Left ventricle myocardium inferior (tissue), 1 donor: ENCODE measurements around the gene EPB41L4A. TPM values are rescaled to one million over a fixed set of nuclear protein-coding genes. Genes with fewer than 3 reads are reported as not detected.

Experiments used
- DNase-seq: peaks from one replicate; pipeline ENCODE4 v3.0.0-alpha.2; 2020
- H3K27ac ChIP-seq: fragments of 200-600 bp; replicated peaks from 2 replicates; pipeline ENCODE4 v1.8.0; 2021
- H3K27me3 ChIP-seq: fragments of 200-600 bp; 2 replicates; pipeline ENCODE4 v1.8.0; 2021; ENCODE audit warnings: low read depth
- H3K36me3 ChIP-seq: fragments of 200-600 bp; 2 replicates; pipeline ENCODE4 v1.8.0; 2021
- H3K4me1 ChIP-seq: fragments of 200-600 bp; 2 replicates; pipeline ENCODE4 v1.8.0; 2021
- H3K4me3 ChIP-seq: fragments of 200-600 bp; 2 replicates; pipeline ENCODE4 v1.8.0; 2021; ENCODE audit warnings: mild to moderate bottlenecking, moderate library complexity
- H3K9me3 ChIP-seq: fragments of 200-600 bp; replicated peaks from 2 replicates; pipeline ENCODE4 v1.8.0; 2021
- intact Hi-C: fragments of 100-400 bp; cut with micrococcal nuclease; formaldehyde crosslinking; loops from one replicate; pipeline ENCODE4 v1.11.0; 2022
- total RNA-seq: library from RNA; stranded (reverse); fragmentation: NEBNext Ultra II Directional; extraction: Animal tissue kit (Norgen Biotek cat#: 25700); gene quantifications from one replicate; pipeline ENCODE4 v1.2.1, GENCODE V29; 2021
- TF ChIP-seq, protein P1 (sequence below): fragments of 200-600 bp; IDR thresholded peaks from 2 replicates; pipeline ENCODE4 v1.8.0; 2021; ENCODE audit warnings: antibody characterized with exemption, mild to moderate bottlenecking, borderline replicate concordance
- donor health status: DM: no; HTN: yes; CAD: no; lungs with severe emphysema.

EPB41L4A gene
- total RNA-seq, 1 donor from 2014 or later = 17.8 TPM

DNA sequence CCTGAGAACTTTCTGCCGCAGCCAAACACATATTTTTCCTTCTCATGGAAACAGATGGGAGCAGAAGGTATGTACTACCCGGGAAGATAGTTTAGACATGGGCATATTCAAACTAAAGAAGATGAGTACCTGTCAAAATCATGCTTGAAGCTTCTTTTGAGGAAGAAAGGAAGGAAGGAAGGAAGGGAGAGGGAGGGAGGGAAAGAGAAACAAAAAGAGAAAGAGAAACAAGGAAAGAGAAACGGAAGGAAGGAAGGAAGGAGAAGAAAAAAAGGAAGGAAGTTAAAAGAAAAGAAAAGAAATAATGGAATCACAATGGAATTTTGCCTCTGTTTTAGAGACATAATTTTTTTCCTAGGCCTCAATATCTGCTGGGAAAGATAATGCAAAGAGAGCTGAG, 34.6 kb downstream of the EPB41L4A start:
- Histone ChIP-seq H3K4me3 (no peak overlapping the region), H3K9me3 (no peaks in the 10 kb centered on the region), H3K27me3 (no peaks in the 10 kb centered on the region), H3K36me3 (no peaks in the 10 kb centered on the region), H3K27ac (no peak overlapping the region), H3K4me1 (peaks cover 63% of the 10 kb centered on the region)
- intact Hi-C loops = no loop called here
- no peak for DNase-seq
- TF ChIP-seq, protein P1, sequence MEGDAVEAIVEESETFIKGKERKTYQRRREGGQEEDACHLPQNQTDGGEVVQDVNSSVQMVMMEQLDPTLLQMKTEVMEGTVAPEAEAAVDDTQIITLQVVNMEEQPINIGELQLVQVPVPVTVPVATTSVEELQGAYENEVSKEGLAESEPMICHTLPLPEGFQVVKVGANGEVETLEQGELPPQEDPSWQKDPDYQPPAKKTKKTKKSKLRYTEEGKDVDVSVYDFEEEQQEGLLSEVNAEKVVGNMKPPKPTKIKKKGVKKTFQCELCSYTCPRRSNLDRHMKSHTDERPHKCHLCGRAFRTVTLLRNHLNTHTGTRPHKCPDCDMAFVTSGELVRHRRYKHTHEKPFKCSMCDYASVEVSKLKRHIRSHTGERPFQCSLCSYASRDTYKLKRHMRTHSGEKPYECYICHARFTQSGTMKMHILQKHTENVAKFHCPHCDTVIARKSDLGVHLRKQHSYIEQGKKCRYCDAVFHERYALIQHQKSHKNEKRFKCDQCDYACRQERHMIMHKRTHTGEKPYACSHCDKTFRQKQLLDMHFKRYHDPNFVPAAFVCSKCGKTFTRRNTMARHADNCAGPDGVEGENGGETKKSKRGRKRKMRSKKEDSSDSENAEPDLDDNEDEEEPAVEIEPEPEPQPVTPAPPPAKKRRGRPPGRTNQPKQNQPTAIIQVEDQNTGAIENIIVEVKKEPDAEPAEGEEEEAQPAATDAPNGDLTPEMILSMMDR = no peak

DNA sequence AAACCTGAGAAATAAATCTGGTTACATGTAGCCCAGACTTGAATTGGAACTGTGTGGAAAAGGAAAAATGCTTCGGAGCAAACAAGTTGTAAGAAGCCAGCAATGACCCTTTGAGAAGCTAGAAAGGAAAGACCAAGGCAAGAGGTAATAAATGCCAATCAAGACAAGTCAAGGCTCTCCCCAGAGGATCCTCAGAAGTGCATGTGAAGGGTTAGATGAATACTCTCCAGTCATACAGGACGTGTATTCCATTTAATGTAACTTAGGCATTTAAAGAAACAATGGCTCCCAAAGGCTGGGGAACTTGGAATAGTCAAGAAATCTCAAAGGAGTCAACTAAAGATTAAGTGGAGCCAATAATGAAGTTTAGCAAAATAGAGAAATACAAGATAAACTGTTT, 36.2 kb downstream of the EPB41L4A start:
- intact Hi-C loops = no loop called here
- H3K4me1 ChIP-seq = peaks cover 63% of the 10 kb centered on the region
- DNase-seq = no peak

DNA sequence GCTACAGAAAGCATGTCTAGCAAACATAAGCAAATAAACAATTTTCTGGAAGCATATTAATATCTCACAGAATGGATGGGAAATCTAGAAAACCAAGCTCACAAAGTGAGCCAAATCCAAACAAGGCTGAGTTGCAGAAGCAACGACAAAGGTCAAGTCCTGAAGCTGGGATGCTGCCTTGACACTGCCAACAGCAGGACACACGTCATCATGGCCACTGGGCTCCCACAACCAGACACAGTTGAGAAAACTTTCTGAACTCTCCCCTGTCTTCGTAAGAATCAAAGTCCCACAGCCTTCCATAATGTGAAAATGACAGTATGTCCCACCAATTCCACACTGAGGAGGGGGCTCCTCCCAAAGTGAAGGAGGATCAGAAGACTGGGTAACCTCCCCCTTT, 37.6 kb downstream of the EPB41L4A start:
- intact Hi-C loops = no loop called here
- TF ChIP-seq, protein P1 = no peak
- no peak overlapping the region for H3K27ac ChIP-seq
- H3K4me3 ChIP-seq = no peak overlapping the region
- H3K9me3 ChIP-seq = no peaks in the 10 kb centered on the region
- DNase-seq = no peak
- no peaks in the 10 kb centered on the region for H3K27me3 ChIP-seq
- H3K4me1 ChIP-seq = peaks cover 68% of the 10 kb centered on the region
- no peaks in the 10 kb centered on the region for H3K36me3 ChIP-seq

More for the DNA sequence above, 36.2 kb downstream of the EPB41L4A start:
- TF ChIP-seq, protein P1 = no peak
- Histone ChIP-seq H3K27ac (no peak overlapping the region), H3K36me3 (no peaks in the 10 kb centered on the region), H3K4me3 (no peak overlapping the region), H3K27me3 (no peaks in the 10 kb centered on the region), H3K9me3 (no peaks in the 10 kb centered on the region)

DNA sequence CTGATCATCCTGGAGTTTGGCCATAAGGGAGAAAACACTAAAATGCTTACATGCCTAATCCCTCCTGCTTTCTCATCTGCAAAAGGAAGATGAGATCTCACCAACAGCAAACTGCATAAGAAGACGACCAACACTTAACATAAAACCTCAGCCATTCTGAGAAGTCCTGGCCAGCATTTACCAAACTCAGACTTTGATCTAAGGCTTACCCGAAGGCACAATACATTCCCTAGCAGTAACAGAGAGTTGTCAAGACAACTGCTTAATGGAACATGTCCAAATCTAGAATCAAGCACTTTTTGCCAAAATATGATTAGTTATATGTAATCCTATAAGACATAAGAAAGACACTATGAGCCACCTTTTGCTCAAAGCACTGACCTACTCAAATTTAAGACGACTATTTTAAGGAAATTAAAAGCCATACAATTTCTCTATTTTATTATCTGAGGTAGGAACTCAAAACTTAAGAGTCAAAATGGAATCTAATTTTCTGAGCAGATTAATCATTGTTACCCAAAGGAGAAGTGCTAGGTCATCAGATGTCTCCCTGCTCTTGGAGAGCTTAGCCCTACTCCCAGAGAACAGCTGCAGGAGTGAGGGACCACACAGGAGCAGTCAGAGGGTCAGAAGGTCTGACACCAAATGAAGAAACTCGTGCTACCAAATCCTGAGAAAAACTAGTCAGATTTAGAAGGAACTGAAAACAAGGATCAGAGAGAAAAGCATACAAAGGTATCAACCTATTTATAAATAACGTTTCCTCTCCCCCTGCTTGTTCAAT, 39.3 kb downstream of the EPB41L4A start:
- no peaks in the 10 kb centered on the region for H3K36me3 ChIP-seq
- no peaks in the 10 kb centered on the region for H3K27me3 ChIP-seq
- no peak overlapping the region for H3K4me3 ChIP-seq
- H3K27ac ChIP-seq = no peak overlapping the region
- DNase-seq = no peak
- H3K4me1 ChIP-seq = peaks cover 76% of the 10 kb centered on the region
- no peaks in the 10 kb centered on the region for H3K9me3 ChIP-seq
- TF ChIP-seq, protein P1 = no peak
- intact Hi-C loops = no loop called here

DNA sequence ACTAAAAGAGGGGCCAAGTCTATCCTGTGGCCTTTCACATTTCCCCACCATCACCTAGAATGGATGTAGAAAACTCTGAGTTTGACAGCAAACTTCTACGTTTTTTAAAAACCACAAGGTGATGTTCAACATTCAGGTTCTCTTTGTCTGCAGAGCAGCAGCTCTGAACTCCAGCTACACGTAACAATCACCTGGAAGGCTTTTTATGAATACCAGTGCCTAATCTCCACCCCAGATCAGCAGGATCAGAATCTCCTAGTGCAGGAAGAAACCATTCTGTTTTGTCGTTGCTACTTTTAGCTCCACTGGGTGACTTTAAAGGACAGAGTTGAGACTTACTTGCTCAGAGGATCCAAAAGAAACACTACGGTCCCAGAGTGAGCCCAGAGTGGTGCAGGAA, 44.3 kb downstream of the EPB41L4A start:
- no peaks in the 10 kb centered on the region for H3K36me3 ChIP-seq
- TF ChIP-seq, protein P1 = no peak
- H3K27ac ChIP-seq = no peak overlapping the region
- DNase-seq = no peak
- peaks cover 83% of the 10 kb centered on the region for H3K4me1 ChIP-seq
- no peaks in the 10 kb centered on the region for H3K27me3 ChIP-seq
- H3K9me3 ChIP-seq = no peaks in the 10 kb centered on the region
- H3K4me3 ChIP-seq = no peak overlapping the region
- intact Hi-C loops = no loop called here
